HG03175 (cell line): ENCODE measurements around the gene EIF3D.

Experiments
- ATAC-seq: cut with Tn5 transposase; IDR thresholded peaks from one replicate; pipeline ENCODE4 v1.9.1; 2021; ENCODE audit warnings: mild to moderate bottlenecking, moderate library complexity; ENCODE audit not compliant: unreplicated experiment

The EIF3D gene

DNA sequence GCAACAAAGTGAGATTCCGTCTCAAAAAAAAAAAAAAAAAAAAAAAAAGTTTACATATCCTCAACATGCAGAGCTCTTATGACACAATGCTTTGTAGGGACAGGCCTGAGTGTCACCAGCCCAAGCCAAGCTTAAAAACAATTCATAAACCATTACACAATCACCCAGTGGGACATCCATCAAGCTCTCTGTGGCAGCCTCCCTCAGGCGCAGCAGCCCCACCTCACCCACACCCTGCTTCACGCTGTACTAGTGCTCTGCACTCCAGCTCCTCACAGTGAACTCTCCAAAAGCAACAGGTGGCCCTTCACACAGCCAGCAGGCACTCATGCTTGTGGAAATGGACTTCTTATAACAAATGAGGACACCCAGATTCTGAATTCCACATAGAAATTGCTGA is 18.6 kb downstream of the EIF3D start:
- ATAC-seq: no peak

DNA sequence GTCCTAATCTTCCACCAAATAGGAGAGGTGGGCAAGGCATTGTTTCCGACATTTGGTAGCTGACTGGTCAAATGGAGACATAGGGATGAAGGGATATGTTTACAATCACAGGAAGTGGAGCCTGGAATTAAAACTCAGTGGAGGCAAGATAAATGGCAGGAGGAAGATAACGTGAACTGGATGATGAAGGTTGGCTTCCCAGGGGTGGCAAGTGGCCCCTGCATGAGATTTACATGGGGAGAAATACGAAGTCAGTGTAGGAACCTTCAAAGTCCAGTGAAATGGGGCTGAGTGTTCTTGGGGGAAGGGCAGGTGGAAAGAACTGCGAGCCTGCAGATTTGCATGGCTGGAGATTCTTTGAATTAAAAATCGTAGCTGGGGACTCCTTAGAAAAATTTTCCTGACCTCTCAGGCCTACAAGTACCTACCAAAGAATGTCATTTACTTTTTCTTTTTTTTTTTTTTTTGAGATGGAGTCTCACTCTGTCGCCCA is 21.4 kb downstream of the EIF3D start:
- no peak for ATAC-seq

DNA sequence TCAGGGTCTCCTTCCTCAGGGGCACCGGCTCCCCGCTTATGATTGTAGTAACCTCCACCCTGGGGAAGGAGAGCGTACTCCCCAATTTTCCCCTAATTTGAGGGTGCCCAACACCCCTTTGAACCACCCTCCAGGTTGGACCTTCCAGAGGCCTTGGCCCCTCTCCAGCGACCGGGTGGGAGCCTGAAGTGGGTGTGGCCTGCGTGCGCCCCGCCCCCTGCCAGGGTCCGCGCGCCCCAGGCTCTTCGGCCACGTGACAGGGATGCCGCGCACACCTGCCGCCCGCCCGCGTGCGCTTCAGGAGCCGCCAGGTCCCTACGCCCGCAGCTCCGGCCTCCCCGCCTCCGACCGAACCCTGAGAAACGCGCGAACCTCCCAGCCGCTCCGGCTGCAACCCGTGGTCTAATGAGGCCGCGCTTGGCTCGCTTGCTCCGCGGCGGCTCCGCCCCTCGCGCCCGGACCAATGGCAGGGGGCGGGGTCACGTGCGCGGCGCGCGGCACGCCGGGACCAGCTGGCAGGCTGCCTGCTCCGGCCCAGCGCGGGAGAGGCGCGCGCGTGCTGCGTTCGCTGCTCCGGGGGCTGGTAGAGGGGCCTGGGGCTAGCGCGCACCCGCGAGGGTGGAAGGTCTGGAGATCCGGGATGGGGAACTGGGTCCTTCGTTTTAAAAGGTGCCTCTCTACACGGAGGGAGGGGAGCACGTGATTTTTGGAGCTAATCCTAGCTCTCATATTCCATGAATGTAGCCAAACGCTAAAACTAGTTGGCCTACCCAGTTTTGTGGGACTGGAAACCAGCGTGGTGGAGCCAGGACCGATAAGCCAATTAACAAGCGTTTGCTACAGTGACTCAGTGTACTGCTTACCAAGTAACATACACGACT is 22.1 kb downstream of the EIF3D start, which contains the start of gene FOXRED2:
Gene FOXRED2, minus strand, starts transcription at position 404 of the 881 bp plus-strand sequence. CDS start 618 bp downstream, outside the sequence.
- ATAC-seq: peak; percentile 78

DNA sequence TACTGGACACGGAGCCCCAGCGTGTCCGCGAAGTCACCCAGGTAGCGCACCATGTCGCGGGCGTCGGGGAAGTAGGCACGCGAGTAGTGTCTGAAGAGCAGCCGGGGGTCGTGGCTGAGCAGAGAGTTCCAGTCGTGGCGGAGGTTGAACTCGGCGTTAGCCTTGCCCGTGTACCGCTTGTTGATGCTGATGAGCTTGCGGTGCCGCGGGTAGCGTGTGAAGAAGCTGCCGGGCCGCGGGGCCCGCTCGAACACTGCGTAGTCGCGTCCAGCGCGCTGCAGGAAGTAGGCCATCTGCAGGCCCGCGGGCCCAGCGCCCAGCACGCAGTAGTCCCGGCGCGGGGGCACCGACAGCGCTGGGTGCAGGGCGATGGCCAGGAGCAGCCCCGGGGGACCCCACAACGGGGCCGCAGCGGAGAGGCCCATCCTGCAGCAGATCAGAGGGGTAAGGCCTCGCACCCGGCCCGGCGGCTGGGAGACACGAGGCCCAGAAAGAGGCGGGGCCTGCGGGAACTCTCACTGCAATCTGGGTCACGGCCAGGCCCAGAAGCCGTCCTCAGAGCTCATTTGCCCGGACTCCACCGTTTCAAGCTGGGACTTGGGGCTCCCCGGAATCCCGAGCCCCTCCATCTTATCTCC is 22.8 kb downstream of the EIF3D start:
- no peak for ATAC-seq

DNA sequence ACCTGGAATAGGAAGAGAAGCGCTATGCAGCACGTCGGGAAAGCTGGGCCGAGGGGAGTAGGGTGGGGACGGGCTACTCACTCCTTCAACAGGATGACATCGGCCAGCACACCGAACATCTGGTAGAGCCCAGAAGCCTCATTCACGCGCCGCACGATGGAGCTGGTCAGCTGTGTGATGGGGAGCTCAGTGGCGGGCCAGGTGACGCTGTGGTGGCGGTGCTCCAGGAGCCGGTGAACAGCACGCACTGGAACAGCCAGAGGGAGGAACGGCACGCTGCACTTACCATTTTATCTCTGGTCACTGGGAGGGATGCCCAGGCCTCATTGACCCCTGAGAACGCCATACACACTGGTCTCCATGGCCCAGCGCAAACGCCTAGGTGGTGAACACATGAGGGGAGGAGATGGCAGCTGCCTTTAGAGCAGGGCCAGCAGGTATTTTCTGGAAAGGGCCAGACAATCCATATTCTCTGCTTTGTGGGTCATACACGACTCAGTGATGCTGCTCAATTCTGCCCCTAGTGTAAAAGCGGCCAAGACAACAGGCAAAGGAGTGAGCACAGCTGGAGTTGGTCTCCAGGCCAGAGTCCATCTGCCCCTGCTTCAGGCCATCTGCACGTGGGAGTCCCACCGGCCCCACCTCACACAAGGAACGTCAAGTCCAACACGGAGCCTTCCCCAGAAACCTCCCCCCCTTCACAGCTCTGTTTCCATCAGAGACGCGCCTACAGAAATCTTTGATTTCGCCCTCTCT is 30.9 kb downstream of the EIF3D start:
- no peak for ATAC-seq

DNA sequence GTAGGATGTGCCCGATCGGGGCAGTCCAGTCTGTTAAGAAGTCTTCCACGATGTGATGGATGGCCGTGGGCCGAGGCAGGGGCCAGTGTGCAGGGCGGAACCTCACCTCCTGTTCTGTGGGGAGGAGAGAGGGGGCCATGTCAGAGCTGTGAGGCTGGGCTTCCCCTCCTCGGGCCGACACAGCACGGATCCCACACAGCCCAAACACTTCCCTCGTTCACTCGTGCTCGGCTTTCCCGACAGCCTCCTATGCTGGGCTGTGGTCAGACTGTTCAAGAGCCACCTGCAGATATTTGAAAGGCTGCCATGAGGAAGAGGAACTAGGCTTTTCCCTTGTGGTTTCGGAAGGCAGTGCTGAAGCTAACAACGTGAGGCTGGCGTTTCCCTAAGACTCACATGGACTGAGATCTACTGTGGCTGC is 35.3 kb downstream of the EIF3D start:
- ATAC-seq: peak; percentile 52

DNA sequence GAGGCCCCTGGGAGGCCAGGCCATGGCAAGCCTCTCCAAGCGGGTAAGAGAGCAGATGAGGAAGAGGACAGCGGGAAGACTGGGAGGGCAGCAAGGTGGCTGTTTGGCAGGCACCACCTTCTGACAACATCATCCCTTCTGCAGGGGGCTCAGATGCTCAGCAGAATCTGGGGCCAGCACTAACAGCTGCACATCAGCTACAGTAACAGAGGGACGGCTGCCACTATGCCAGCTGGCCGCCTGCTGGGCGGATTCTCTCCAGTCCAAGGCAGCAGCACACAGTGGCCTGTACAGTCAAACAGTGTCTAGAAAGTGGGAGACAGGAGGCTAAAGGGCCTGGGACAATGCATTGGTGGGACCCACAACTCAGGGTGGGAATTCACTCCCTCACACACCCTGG is 36.9 kb downstream of the EIF3D start:
- no peak for ATAC-seq

DNA sequence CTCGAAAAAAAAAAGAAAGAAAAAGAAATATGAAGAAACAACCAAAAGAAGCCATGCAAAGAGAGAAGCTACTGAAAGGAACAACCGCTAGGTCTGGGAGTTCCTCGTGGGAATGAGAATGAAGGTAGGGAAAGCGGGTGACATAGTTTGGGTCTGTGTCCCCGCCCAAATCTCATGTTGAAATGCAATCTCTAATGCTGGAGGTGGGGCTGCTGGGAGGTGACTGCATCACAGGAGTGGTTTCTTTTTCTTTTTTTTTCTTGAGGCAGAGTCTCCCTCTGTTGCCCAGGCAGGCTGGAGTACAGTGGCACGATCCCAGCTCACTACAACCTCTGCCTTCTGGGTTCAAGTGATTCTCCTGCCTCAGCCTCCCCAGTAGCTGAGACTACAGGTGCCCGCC is 37.8 kb downstream of the EIF3D start:
- ATAC-seq: no peak

DNA sequence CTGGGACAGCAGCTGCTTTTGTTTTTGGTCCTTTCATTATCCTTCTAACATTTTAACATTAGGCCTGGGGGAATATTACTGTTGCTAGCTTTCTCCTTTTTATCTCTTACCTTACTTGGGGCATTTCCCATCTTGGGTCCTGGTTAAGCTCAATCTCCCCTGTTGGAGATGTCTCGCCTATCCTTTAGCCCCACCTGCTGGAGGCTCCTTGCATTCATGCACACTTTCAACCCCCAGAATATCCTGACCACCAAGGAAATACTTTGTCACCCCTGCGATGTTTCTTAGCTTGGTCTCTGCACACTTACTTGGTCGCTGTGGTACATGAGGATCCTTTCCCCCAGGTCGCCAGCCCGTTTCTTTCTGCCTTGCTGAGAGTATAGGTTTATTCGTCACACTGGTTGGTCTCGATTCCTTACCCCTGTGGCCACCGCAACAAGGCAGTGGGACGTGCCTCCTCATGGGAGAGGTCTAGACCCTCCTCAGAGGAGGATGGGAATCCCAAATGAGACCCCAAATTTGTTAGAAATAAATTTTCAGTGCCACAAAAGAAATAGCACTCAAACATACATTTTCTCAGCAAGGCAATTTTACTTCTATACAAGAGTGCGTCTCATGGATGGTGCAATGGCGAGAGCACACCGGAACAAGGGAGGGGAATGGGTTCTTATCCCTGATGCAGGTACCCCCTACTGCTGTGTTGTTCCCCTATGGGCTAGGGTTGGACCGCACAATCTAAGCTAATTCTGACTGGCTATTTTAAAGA is 42.2 kb downstream of the EIF3D start:
- no peak for ATAC-seq

DNA sequence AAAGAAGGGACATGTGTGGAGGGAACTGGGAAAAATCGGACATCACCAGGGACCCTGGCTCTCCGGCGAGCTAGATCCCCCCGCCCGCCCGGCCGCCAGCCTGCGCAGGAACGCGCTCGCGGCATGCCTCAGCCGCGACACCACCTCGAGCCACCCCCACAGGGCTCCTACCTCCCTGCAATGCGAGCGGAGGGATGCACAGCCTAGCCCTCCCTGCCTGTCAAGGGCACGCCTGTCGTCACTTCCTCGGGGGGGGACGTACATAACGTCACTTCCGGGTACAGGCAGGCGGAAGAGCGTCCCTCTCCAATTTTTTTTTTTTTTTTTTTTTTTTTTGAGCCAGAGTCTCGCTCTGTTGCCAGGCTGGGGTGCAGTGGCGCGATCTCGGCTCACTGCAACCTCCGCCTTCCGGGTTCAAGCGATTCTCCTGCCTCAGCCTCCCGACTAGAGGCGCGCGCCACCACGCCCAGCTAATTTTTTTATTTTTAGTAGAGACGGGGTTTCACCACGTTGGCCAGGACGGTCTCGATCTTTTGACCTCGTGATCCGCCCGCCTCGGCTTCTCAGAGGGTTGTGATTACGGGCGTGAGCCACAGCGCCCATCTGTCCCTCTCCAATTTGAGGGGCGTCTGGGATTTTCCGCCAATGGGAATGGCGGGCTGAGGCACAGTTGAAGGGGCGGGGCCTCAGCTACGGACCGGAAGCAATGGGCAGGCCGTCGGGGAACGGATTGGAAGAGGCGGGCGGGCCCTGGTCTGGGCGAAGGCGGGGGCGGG is 47.4 kb downstream of the EIF3D start, which contains the start of gene TXN2:
Gene TXN2, minus strand, starts transcription at position 248 of the 776 bp plus-strand sequence. CDS start 803 bp downstream, outside the sequence.
- ATAC-seq: peak; percentile 84

DNA sequence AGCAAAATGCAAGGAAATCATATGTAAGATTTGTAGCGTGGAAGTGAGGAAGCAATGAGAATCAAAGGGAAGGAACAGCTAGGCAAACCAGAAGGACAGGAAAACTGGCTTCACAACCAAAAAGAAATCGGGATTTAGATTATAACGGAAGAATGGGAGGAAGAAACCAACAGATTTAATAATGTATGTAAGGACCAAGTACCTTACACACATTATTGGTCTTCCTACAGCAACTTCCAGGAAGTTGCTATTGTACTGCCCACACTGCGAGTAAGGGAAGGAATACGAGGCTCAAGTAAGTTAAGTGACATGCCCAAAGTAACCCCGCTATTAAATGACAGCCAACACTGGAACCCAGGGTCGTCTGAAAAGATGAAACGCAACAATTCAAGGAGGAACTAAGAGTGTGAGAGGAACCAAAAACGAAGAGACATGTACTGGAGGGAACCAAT is 48.0 kb downstream of the EIF3D start:
- ATAC-seq: no peak

DNA sequence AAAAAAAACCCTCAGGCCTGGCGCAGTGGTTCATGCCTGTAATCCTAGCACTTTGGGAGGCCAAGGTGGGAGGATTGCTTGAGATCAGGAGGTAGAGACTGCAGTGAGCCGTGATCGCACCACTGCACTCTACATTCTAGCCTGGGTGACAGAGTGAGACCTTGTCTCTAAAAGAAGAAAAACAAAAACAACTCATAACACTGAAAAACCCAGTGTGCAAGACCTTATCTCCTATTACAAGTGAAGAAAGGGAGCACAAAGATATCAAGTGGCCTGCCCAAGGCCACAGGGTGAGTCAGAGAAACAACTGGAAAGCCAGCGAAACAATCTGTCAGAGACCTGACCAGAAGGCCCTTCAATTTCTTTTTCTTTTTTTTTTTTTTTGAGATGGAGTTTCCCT is 50.0 kb downstream of the EIF3D start:
- ATAC-seq: no peak

DNA sequence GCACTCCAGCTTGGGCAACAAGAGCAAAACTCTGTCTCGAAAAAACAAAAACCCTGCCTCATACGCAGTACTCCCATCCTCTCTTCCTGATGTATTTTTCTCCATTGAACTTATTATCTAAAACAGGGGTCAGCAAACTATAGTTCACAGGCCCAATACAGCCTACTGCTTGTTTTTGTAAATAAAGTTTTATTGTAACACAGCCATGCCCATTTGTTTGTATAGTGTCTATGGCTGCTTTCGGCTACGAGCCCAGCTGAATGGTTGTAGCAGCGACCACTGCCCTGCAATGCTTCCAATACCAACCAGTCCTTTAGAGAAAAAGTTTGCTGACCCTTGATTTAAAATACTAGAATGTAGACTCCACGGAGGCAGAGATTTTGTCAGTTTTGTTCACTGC is 53.6 kb downstream of the EIF3D start:
- no peak for ATAC-seq

DNA sequence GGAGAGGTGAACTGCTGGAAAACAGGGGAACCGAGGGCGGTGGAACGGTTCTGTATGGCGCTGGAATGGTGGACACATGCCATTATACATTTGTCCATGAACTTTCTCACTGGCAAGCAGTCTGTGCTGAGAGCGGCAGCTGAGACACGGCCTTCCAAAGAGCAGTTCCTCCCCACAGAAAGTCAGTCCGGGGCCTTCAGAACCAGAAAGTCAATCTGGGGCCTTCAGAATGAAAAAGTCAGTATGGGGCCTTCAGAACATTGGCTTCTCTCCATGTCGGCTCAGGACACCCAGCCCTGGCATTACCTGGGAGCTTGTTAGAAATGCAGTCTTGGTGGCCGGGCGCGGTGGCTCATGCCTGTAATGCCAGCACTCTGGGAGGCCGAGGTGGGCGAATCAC is 56.3 kb downstream of the EIF3D start:
- no peak for ATAC-seq

DNA sequence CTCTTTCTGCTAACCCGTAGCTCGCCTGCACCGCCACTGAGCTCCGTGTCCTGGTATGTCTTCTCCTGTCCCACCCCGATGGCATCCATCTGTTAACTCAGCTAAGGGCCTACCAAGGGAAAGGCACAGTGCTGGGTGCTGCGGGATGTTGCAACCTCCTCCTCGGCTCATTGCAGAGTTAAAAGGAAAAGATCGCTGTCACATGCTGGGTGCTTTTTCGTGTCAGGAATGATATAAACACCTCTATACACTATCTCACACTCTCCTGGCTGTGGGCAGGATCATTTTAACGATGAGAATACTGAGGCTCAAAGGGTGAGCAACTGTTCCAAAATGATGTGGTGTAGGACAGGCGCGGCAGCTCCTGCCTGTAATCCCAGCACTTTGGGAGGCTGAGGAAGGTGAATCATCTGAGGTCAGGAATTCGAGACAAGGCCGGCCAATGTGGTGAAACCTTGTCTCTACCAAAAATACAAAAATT is 57.6 kb downstream of the EIF3D start:
- no peak for ATAC-seq

DNA sequence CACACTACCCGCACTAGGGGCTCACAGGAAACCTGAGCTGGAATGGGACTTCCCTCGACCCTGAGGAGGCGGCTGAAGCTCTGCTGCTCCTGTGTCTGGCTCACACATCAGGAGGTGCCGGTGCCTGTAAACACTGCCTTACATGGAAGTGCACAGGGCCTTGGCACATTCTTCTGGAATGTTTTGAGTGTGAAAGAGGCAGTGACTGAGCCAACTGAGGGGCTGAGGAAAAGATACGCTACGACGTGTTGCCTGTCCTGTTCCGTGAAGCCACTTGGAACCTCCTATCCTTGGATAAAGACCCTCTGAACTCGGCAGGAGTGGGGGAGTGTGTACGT is 58.0 kb downstream of the EIF3D start:
- ATAC-seq: no peak

DNA sequence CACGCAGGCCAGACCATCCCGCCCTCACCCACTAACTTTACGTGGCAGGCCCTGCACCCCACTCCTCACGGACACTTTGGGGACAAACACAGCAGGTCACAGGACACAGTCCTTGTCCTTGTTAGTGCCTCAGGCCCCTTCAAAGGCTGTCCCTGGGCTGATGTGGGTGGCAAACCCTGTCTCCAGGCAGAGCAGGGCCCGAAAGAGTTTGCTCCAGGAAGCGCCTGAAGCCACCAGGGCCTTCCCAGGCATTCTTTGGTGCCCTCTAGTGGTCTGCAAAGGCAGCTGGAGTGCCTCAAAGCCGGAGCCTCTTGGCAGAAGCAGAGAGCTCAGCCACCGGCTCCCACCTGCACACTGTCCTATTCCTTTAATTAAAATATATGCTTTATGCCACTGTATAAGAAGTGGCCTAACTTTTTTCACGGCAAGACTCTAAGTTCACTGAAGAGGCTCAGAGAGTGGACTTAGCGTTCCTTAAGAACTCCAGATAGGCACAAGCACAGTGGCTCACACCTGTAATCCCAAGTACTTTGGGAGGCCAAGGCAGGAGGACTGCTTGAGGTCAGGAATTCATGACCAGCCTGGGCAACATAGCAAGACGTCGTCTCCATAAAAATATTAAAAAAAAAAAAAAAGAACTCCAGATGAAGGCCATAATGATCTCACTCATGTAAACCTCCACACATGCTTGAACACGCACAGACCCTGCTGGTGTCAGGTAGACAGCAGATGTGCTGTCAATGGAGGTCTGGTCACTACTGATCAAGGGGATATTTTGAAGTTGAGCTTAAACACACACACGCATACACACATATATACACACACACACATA is 58.6 kb downstream of the EIF3D start:
- no peak for ATAC-seq

DNA sequence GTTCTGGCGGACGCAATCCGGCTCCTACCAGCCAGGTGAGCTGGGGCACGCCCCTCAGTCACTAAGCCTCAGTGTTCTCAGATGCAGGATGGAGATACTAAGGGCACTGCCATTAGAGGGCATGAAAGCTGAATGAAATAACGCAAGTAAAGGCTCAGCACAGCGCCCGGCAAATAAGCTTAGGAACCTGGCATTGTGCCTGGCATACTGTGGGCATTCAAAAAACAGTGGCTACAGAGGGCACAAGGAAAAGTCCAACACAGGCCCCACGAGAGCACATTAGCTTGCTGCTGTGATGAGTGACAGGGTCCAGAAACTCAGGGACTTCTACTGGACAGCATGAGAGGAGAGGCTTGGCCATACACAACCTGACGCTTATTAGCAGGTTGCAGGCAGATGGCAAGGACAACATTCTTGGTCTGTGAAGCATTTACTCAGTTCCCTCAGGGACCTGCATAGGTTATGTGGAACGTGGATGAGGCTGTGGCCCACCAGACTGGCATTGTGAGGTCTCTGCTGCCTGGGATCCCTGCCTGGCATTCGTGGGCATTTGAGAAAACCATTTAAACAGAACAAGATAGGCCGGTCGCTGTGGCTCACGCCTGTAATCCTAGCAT is 59.8 kb downstream of the EIF3D start:
- ATAC-seq: no peak
